ENCODE data around the gene MCTP2. TPM values are rescaled to one million over a fixed set of nuclear protein-coding genes. Genes with fewer than 3 reads are reported as not detected.

MCTP2 gene
- total RNA-seq (2021) (0.19 and 0.33 TPM in 2 replicates), Bru-seq, nascent RNA (percentile 18 among the genes with signal in this experiment), BruChase-seq, experiment 1, labeled RNA remaining after a 2-hour chase (percentile 13 among the genes with signal in this experiment), BruChase-seq, experiment 2, labeled RNA remaining after a 6-hour chase (percentile 10 among the genes with signal in this experiment)
- long read RNA-seq: 0 reads

GRCh38 chr15:94230883-94231722 is at the start of gene MCTP2:
MCTP2 (plus strand) TSS chr15:94231561; CDS start chr15:94298266, 66,705 bp downstream.
- intact Hi-C loops (cut with micrococcal nuclease; ENCODE audit: unreplicated experiment): no loop called here
- BruUV-seq (replicated peaks): no TSS peak
- Histone ChIP-seq H3K36me3 (ENCODE audit: insufficient read depth, low read length, poor library complexity, severe bottlenecking) (no peaks in the 10 kb centered on the region), H3K27ac (ENCODE audit: low read depth, low read length, poor library complexity, severe bottlenecking) (no peak within 1 kb of the TSS), H3K4me3 (ENCODE audit: low read depth, low read length, poor library complexity, severe bottlenecking) (peak within 1 kb of the TSS; percentile 45), H3K9me3 (ENCODE audit: low read depth, low read length, poor library complexity, severe bottlenecking) (no peaks in the 10 kb centered on the region), H3K27me3 (replicated peaks; ENCODE audit: insufficient read depth, low read depth, low read length, poor library complexity) (peaks cover 21% of the 10 kb centered on the region), H3K4me1 (ENCODE audit: insufficient read depth, low read length, poor library complexity, severe bottlenecking) (no peaks in the 10 kb centered on the region)
- TF ChIP-seq EZH2 (IDR thresholded peaks at IDR 0.05; ENCODE audit: borderline replicate concordance, low read depth, low read length, poor library complexity, severe bottlenecking) (no peak), CTCF (conservative IDR thresholded peaks at IDR 0.05; ENCODE audit: low read depth, low read length) (0 out of 2 replicates have a peak, but pooled peaks have one; percentile 24)
- DNase-seq (ENCODE audit: low spot score): peak; percentile 37
- ChIA-PET CTCF (interaction anchor here (0.5 kb wide), 1 partner anchor 98 kb away, joined by 15 read pairs; no protein-coding TSS in a partner anchor), POLR2A (ENCODE audit: low non-redundant PET) (no interaction called here)

GRCh38 chr15:94182883-94183282 is 48.5 kb upstream of the MCTP2 start:
- CTCF ChIA-PET: no interaction called here
- no peaks in the 10 kb centered on the region for H3K36me3 ChIP-seq (ENCODE audit: insufficient read depth, low read length, poor library complexity, severe bottlenecking)
- POLR2A ChIA-PET (ENCODE audit: low non-redundant PET): no interaction called here
- no TSS peak for BruUV-seq (replicated peaks)
- H3K4me3 ChIP-seq (ENCODE audit: low read depth, low read length, poor library complexity, severe bottlenecking): no peak overlapping the region
- H3K27ac ChIP-seq (ENCODE audit: low read depth, low read length, poor library complexity, severe bottlenecking): no peak overlapping the region
- no peaks in the 10 kb centered on the region for H3K4me1 ChIP-seq (ENCODE audit: insufficient read depth, low read length, poor library complexity, severe bottlenecking)
- no peaks in the 10 kb centered on the region for H3K9me3 ChIP-seq (ENCODE audit: low read depth, low read length, poor library complexity, severe bottlenecking)
- H3K27me3 ChIP-seq (replicated peaks; ENCODE audit: insufficient read depth, low read depth, low read length, poor library complexity): no peaks in the 10 kb centered on the region
- no peak for DNase-seq (ENCODE audit: low spot score)
- intact Hi-C loops (cut with micrococcal nuclease; ENCODE audit: unreplicated experiment): no loop called here
- no peak for TF ChIP-seq EZH2 (IDR thresholded peaks at IDR 0.05; ENCODE audit: borderline replicate concordance, low read depth, low read length, poor library complexity, severe bottlenecking)
- no peak for TF ChIP-seq CTCF (conservative IDR thresholded peaks at IDR 0.05; ENCODE audit: low read depth, low read length)

GRCh38 chr15:94185547-94186236 is 45.7 kb upstream of the MCTP2 start:
- H3K4me1 ChIP-seq (ENCODE audit: insufficient read depth, low read length, poor library complexity, severe bottlenecking): no peaks in the 10 kb centered on the region
- no TSS peak for BruUV-seq (replicated peaks)
- no peaks in the 10 kb centered on the region for H3K9me3 ChIP-seq (ENCODE audit: low read depth, low read length, poor library complexity, severe bottlenecking)
- H3K27me3 ChIP-seq (replicated peaks; ENCODE audit: insufficient read depth, low read depth, low read length, poor library complexity): peaks cover 4% of the 10 kb centered on the region
- TF ChIP-seq CTCF (conservative IDR thresholded peaks at IDR 0.05; ENCODE audit: low read depth, low read length) (no peak), EZH2 (IDR thresholded peaks at IDR 0.05; ENCODE audit: borderline replicate concordance, low read depth, low read length, poor library complexity, severe bottlenecking) (no peak)
- no peak overlapping the region for H3K27ac ChIP-seq (ENCODE audit: low read depth, low read length, poor library complexity, severe bottlenecking)
- CTCF ChIA-PET: no interaction called here
- DNase-seq (ENCODE audit: low spot score): no peak
- intact Hi-C loops (cut with micrococcal nuclease; ENCODE audit: unreplicated experiment): no loop called here
- H3K36me3 ChIP-seq (ENCODE audit: insufficient read depth, low read length, poor library complexity, severe bottlenecking): no peaks in the 10 kb centered on the region
- H3K4me3 ChIP-seq (ENCODE audit: low read depth, low read length, poor library complexity, severe bottlenecking): no peak overlapping the region
- POLR2A ChIA-PET (ENCODE audit: low non-redundant PET): no interaction called here
